Measurements from ENCODE around the gene CLP1. TPM values are rescaled to one million over a fixed set of nuclear protein-coding genes. Genes with fewer than 3 reads are reported as not detected.
"Not testable (repeated sequence)": the region's sequence is repeated elsewhere in the genome, so short reads cannot be mapped to it uniquely, and the experiment has no call there.

Gene CLP1
- total RNA-seq, 1 experiment from 2014 or later, result 26.8 TPM

GRCh38 chr11:57681168-57681567 lies 23.6 kb downstream of the CLP1 start:
- no peak overlapping the region for H3K4me3 ChIP-seq (ENCODE audit: low read depth, low read length, poor library complexity, severe bottlenecking)
- intact Hi-C loops (cut with micrococcal nuclease; ENCODE audit: unreplicated experiment), result no loop called here
- ChIA-PET CTCF (no interaction called here), POLR2A (ENCODE audit: low non-redundant PET) (no interaction called here)
- no peak for TF ChIP-seq EZH2 (IDR thresholded peaks at IDR 0.05; ENCODE audit: borderline replicate concordance, low read depth, low read length, poor library complexity, severe bottlenecking)
- TF ChIP-seq CTCF (conservative IDR thresholded peaks at IDR 0.05; ENCODE audit: low read depth, low read length), result no peak
- H3K27ac ChIP-seq (ENCODE audit: low read depth, low read length, poor library complexity, severe bottlenecking), result no peak overlapping the region
- peaks cover 46% of the 10 kb centered on the region for H3K36me3 ChIP-seq (ENCODE audit: insufficient read depth, low read length, poor library complexity, severe bottlenecking)
- BruUV-seq (replicated peaks), result no TSS peak
- H3K9me3 ChIP-seq (ENCODE audit: low read depth, low read length, poor library complexity, severe bottlenecking), result no peaks in the 10 kb centered on the region
- no peaks in the 10 kb centered on the region for H3K4me1 ChIP-seq (ENCODE audit: insufficient read depth, low read length, poor library complexity, severe bottlenecking)
- DNase-seq (ENCODE audit: low spot score), result no peak
- no peaks in the 10 kb centered on the region for H3K27me3 ChIP-seq (replicated peaks; ENCODE audit: insufficient read depth, low read depth, low read length, poor library complexity)

- peaks cover 82% of the 10 kb centered on the region for H3K36me3 ChIP-seq (ENCODE audit: insufficient read depth, low read length, poor library complexity, severe bottlenecking)
- DNase-seq (ENCODE audit: low spot score); H3K9me3 ChIP-seq (ENCODE audit: low read depth, low read length, poor library complexity, severe bottlenecking); H3K4me1 ChIP-seq (ENCODE audit: insufficient read depth, low read length, poor library complexity, severe bottlenecking); H3K27ac ChIP-seq (ENCODE audit: low read depth, low read length, poor library complexity, severe bottlenecking); POLR2A ChIA-PET (ENCODE audit: low non-redundant PET); BruUV-seq (replicated peaks); intact Hi-C loops (cut with micrococcal nuclease; ENCODE audit: unreplicated experiment); CTCF ChIA-PET; H3K27me3 ChIP-seq (replicated peaks; ENCODE audit: insufficient read depth, low read depth, low read length, poor library complexity); H3K4me3 ChIP-seq (ENCODE audit: low read depth, low read length, poor library complexity, severe bottlenecking): not testable (repeated sequence)
These were observed 32.9 kb downstream of the CLP1 start for GRCh38 chr11:57690474-57690873.

GRCh38 chr11:57698843-57699365 lies 41.3 kb downstream of the CLP1 start:
- Histone ChIP-seq H3K9me3 (ENCODE audit: low read depth, low read length, poor library complexity, severe bottlenecking) (no peaks in the 10 kb centered on the region), H3K27me3 (replicated peaks; ENCODE audit: insufficient read depth, low read depth, low read length, poor library complexity) (no peaks in the 10 kb centered on the region), H3K4me3 (ENCODE audit: low read depth, low read length, poor library complexity, severe bottlenecking) (no peak overlapping the region), H3K36me3 (ENCODE audit: insufficient read depth, low read length, poor library complexity, severe bottlenecking) (peaks cover 80% of the 10 kb centered on the region), H3K4me1 (ENCODE audit: insufficient read depth, low read length, poor library complexity, severe bottlenecking) (no peaks in the 10 kb centered on the region), H3K27ac (ENCODE audit: low read depth, low read length, poor library complexity, severe bottlenecking) (no peak overlapping the region)
- no TSS peak for BruUV-seq (replicated peaks)
- POLR2A ChIA-PET (ENCODE audit: low non-redundant PET), result no interaction called here
- CTCF ChIA-PET, result no interaction called here
- intact Hi-C loops (cut with micrococcal nuclease; ENCODE audit: unreplicated experiment), result no loop called here
- no peak for DNase-seq (ENCODE audit: low spot score)
- TF ChIP-seq EZH2 (IDR thresholded peaks at IDR 0.05; ENCODE audit: borderline replicate concordance, low read depth, low read length, poor library complexity, severe bottlenecking), result no peak
- TF ChIP-seq CTCF (conservative IDR thresholded peaks at IDR 0.05; ENCODE audit: low read depth, low read length), result no peak

- no peak overlapping the region for H3K4me3 ChIP-seq (ENCODE audit: low read depth, low read length, poor library complexity, severe bottlenecking)
- DNase-seq (ENCODE audit: low spot score), result no peak
- BruUV-seq (replicated peaks), result no TSS peak
- no peak overlapping the region for H3K27ac ChIP-seq (ENCODE audit: low read depth, low read length, poor library complexity, severe bottlenecking)
- CTCF ChIA-PET, result no interaction called here
- no peaks in the 10 kb centered on the region for H3K9me3 ChIP-seq (ENCODE audit: low read depth, low read length, poor library complexity, severe bottlenecking)
- peaks cover 81% of the 10 kb centered on the region for H3K36me3 ChIP-seq (ENCODE audit: insufficient read depth, low read length, poor library complexity, severe bottlenecking)
- H3K4me1 ChIP-seq (ENCODE audit: insufficient read depth, low read length, poor library complexity, severe bottlenecking), result no peaks in the 10 kb centered on the region
- H3K27me3 ChIP-seq (replicated peaks; ENCODE audit: insufficient read depth, low read depth, low read length, poor library complexity), result no peaks in the 10 kb centered on the region
- intact Hi-C loops (cut with micrococcal nuclease; ENCODE audit: unreplicated experiment), result no loop called here
- no peak for TF ChIP-seq EZH2 (IDR thresholded peaks at IDR 0.05; ENCODE audit: borderline replicate concordance, low read depth, low read length, poor library complexity, severe bottlenecking)
- TF ChIP-seq CTCF (conservative IDR thresholded peaks at IDR 0.05; ENCODE audit: low read depth, low read length), result no peak
- POLR2A ChIA-PET (ENCODE audit: low non-redundant PET), result no interaction called here
These were observed 42.3 kb downstream of the CLP1 start for GRCh38 chr11:57699813-57700212.

Data from A673 (cell line).